ENCODE measurements around the gene INO80E.

The INO80E gene

GRCh38 chr16:29975811-29976511 is 20.1 kb upstream of the INO80E start:
- DNase-seq: no peak

GRCh38 chr16:29977063-29977825 is 18.8 kb upstream of the INO80E start:
- no peak for DNase-seq

DNA sequence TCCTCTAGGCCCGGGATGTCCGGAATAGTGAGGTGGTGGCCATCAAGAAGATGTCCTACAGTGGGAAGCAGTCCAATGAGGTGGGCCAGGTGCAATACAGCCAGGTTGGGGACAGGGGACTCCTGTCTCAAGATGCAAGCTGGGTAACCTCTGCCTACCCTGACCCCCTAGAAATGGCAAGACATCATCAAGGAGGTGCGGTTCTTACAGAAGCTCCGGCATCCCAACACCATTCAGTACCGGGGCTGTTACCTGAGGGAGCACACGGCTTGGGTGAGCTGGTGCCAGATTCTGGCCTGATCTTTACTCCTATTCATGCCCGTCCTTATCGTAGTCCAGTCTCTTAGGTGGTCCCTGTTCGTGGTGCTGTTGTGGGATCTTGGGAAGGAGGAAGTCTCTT is 18.0 kb upstream of the INO80E start:
- no peak for DNase-seq

DNA sequence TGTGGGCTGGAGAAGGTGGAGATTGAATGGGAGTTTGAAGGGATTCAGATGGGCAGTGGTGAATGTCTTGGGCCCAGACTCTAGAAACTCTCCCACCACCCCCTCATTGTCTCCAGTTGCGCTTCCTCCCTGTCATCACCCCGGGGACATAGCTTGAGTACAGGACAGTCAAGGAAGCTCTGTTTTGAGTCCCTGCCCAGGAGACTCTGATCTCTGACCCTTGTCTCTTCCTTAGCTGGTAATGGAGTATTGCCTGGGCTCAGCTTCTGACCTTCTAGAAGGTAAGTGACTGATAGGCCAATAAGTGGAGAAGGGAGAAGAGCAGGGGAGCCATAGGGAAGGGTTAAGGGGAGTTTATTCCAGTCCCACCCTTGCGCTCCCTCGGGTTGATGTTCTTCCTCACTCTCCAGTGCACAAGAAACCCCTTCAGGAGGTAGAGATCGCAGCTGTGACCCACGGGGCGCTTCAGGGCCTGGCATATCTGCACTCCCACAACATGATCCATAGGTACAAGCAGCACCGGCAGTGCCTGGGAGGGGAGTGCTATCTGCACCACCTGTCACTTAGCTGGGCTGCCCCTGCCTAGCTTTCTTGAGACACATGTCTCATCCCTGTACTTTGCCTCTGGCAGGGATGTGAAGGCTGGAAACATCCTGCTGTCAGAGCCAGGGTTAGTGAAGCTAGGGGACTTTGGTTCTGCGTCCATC is 17.3 kb upstream of the INO80E start:
- DNase-seq: no peak

DNA sequence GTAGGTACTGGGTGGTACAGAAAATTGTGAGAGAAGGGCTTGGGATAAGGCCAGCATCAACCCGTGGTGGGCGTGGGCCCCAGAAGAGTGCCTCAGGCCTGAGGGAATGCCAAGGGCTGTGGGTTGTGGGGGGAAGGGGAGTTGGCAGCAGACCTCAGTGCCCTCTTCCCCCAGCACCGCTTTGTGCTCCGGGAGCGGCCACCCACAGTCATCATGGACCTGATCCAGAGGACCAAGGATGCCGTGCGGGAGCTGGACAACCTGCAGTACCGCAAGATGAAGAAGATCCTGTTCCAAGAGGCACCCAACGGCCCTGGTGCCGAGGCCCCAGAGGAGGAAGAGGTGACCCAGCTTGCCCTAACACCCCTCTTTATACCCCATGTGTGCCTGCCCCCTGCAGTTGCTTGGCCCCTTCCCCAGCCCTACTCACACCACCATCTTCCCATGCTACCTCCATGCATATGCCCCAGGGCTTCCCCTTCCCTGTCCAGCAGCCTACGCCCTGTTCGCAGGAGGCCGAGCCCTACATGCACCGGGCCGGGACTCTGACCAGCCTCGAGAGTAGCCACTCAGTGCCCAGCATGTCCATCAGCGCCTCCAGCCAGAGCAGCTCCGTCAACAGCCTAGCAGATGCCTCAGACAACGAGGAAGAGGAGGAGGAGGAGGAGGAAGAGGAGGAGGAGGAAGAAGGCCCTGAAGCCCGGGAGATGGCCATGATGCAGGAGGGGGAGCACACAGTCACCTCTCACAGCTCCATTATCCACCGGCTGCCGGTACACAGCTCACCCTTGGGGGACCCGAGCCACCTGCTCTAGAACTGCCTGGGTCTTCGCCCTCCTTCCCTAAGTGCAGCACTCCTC is 13.3 kb upstream of the INO80E start:
- no peak for DNase-seq

DNA sequence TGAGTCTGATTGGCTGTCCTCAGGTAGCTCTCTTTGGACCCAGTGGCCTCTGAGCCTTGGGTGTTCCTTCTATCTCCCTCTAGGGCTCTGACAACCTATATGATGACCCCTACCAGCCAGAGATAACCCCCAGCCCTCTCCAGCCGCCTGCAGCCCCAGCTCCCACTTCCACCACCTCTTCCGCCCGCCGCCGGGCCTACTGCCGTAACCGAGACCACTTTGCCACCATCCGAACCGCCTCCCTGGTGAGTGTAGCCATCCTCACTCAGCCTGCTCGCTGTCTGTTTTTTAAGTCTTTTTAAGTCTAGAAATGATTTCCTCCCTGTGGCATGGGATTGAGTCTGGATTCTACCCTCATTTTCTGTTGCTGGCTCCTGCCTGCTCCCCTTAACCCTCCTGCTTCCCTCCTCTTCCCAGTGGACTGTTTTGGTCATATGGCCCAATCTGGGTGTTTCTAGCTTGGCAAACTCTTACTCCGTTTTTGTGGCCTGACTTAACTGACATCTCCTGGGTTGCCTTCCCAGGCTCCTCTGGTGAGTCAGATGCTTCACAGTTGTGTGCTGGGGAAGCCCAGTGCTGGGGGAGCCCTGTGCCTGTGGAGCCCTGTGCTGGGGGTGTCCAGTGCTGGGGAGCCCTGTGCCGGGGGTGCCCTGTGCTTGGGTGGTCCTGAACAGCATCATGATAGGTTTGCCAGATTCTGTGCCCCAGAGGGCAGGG is 12.5 kb upstream of the INO80E start:
- no peak for DNase-seq

- DNase-seq: no peak
These were observed 11.8 kb upstream of the INO80E start for GRCh38 chr16:29984137-29984763.

DNA sequence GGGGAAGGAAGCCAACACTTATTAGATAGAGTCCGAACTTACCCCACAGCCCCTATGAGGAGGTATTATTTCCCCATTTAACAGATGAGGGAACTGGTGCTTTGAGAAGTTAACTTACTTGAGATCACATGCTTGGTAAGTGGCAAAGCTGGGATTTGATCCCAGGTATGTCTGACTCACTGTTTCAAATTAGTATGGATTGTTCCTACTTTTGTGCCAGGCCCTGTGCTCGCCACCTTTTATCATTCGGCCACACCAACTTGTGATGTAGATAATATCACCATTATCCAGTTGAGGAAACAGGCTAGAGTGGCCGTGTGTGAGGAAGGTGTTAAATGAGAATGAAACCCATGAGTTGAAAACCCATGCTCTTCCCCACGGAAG is 11.3 kb upstream of the INO80E start:
- no peak for DNase-seq

GRCh38 chr16:29985271-29985811 is 10.7 kb upstream of the INO80E start:
- no peak for DNase-seq

GRCh38 chr16:29986231-29986630 is 9.8 kb upstream of the INO80E start:
- no peak for DNase-seq

DNA sequence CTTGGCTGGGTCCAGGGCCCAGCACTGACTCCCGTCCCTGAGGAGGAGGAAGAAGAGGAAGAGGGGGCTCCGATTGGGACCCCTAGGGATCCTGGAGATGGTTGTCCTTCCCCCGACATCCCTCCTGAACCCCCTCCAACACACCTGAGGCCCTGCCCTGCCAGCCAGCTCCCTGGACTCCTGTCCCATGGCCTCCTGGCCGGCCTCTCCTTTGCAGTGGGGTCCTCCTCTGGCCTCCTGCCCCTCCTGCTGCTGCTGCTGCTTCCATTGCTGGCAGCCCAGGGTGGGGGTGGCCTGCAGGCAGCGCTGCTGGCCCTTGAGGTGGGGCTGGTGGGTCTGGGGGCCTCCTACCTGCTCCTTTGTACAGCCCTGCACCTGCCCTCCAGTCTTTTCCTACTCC is 9.1 kb upstream of the INO80E start:
- DNase-seq: no peak

DNA sequence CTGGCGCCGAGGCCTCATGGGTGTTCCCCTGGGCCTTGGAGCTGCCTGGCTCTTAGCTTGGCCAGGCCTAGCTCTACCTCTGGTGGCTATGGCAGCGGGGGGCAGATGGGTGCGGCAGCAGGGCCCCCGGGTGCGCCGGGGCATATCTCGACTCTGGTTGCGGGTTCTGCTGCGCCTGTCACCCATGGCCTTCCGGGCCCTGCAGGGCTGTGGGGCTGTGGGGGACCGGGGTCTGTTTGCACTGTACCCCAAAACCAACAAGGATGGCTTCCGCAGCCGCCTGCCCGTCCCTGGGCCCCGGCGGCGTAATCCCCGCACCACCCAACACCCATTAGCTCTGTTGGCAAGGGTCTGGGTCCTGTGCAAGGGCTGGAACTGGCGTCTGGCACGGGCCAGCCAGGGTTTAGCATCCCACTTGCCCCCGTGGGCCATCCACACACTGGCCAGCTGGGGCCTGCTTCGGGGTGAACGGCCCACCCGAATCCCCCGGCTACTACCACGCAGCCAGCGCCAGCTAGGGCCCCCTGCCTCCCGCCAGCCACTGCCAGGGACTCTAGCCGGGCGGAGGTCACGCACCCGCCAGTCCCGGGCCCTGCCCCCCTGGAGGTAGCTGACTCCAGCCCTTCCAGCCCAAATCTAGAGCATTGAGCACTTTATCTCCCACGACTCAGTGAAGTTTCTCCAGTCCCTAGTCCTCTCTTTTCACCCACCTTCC is 8.5 kb upstream of the INO80E start:
- no peak for DNase-seq

DNA sequence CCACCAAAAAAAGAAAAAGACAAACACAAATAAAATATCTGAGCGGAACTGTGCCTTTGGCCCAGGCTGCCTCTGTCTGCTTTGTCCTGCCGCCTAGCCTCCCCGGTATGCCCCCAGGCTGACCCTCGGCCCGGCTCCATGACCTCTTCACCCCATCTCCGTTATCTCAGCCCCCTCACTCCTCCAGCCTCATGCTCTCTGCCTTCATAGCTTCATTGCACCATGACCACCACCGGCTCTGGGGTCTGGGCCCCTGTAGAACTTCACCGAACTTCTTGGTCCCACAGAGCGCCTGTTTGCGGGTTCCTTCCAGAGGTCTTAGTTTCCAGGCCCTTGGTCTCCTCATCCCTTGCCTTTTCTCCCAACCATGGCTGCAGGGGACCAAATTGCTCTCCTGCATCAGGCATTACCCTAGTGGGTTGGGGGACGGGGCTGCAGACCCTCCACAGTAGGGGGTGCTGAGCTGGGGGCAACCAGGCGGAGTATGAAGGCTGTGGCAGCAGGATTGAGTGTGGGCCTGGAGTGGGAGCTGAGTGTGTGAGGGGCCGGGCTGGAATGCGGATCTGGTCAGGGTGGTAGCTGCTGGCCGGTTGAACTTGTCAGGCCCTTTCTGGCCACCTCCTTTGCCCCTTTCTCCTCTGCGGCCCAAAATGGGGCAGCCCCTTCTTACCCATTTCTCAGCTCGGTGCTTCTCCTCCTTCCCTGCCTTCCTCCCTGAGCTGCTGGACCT is 7.5 kb upstream of the INO80E start:
- DNase-seq: no peak

GRCh38 chr16:29989111-29989858 is 6.8 kb upstream of the INO80E start:
- no peak for DNase-seq

GRCh38 chr16:29990034-29990433 is 6.0 kb upstream of the INO80E start:
- DNase-seq: no peak

GRCh38 chr16:29990883-29991570 is 5.0 kb upstream of the INO80E start:
- DNase-seq: no peak

DNA sequence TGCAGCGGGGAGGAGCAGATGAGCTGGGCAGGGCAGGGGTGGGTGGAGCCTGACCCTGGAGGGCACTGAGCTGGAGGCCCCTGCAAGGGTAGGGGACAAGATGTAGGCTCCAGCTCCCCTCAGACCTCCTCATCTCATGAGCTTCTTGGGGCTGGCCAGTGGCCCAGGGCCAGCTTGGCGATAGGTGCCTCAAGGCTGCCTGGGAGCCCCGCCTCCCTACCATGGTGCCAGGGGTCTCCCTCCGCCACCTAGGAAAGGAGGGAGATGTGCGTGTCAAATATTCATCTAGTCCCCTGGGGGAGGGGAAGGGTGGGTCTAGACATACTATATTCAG is 4.5 kb upstream of the INO80E start:
- no peak for DNase-seq

- DNase-seq: no peak
These were observed 3.6 kb upstream of the INO80E start for GRCh38 chr16:29992344-29992967.
